ENCODE results near the gene SCAMP5. TPM values are rescaled to one million over a fixed set of nuclear protein-coding genes. Genes with fewer than 3 reads are reported as not detected.

The SCAMP5 gene
- total and polyA plus RNA-seq, 2 of the 4 experiments (the other 2 are of a cell fraction), result 0.36 to 1.6 TPM

DNA sequence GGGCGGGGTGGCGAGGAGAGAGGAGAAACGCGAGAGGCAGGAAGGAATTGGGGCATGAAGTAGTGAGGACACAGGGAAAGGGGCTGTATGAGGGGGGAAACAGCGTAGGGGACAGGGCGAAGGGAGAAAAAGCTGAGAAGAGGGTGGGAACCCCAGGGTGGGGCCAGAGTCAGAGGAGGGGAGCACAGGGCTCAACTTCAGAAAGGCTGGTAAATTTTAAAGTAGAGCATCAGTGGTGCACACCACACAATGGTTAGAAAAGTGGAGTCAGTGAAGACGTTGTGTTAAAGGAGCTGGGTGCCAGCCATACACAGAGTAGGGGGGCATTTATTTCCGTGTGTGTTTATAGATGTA, 35.8 kb upstream of the SCAMP5 start:
- Histone ChIP-seq H3K9me1 (ENCODE audit: insufficient read depth, low read length) (no peaks in the 10 kb centered on the region), H2AK5ac (ENCODE audit: low read depth, low read length) (no peak overlapping the region), H2BK5ac (ENCODE audit: low read depth, low read length, poor library complexity, severe bottlenecking) (no peak overlapping the region), H2BK120ac (ENCODE audit: low read depth, low read length) (no peak overlapping the region), H3K4me1 (ENCODE audit: control insufficient read depth, insufficient read depth, low read length) (peaks cover 6% of the 10 kb centered on the region; the same call in 1 of the 2 replicates), H4K20me1 (ENCODE audit: insufficient read depth, low read length) (no peaks in the 10 kb centered on the region; the same call in 1 of the 2 replicates), H3K23ac (ENCODE audit: low read depth, low read length) (no peak overlapping the region), H3K18ac (ENCODE audit: low read depth, low read length) (no peak overlapping the region), H3K9ac (ENCODE audit: low read depth, low read length) (no peak overlapping the region), H3K79me1 (ENCODE audit: low read depth in 1 of 2, low read length in 2 of 2) (no peaks in the 10 kb centered on the region), H3K4me3 (ENCODE audit: insufficient read depth, low read depth, low read length) (no peak overlapping the region), H3K9me3 (ENCODE audit: control insufficient read depth, insufficient read depth, low read length) (no peaks in the 10 kb centered on the region), H4K8ac (ENCODE audit: low read depth in 2 of 2, low read length in 2 of 2) (no peak overlapping the region), H3K27ac (ENCODE audit: insufficient read depth, low read length) (no peak overlapping the region), H3K4me2 (ENCODE audit: low read depth, low read length) (no peak overlapping the region), H2BK15ac (ENCODE audit: low read depth, low read length) (no peak overlapping the region), H2AFZ (replicated peaks; ENCODE audit: low read length, poor library complexity) (no peak overlapping the region), H4K5ac (ENCODE audit: low read depth, low read length) (no peak overlapping the region), H3K36me3 (ENCODE audit: control insufficient read depth, insufficient read depth, low read length) (no peaks in the 10 kb centered on the region), H4K91ac (ENCODE audit: insufficient read depth, low read depth, low read length) (no peak overlapping the region), H2BK20ac (ENCODE audit: low read depth, low read length) (no peak overlapping the region), H3K4ac (ENCODE audit: low read depth, low read length) (no peak overlapping the region), H2AK9ac (replicated peaks; ENCODE audit: low read depth, low read length, poor library complexity) (no peak overlapping the region), H3K14ac (replicated peaks; ENCODE audit: low read depth, low read length) (no peak overlapping the region), H3K56ac (ENCODE audit: extremely low read depth, insufficient read depth, low read length) (no peak overlapping the region), H3K27me3 (ENCODE audit: control insufficient read depth, insufficient read depth, low read length) (peaks cover 53% of the 10 kb centered on the region)
- intact Hi-C loops (cut with micrococcal nuclease), result loop anchor here (10.0 kb wide), 1 partner anchor 585 kb away; no protein-coding TSS in a partner anchor
- TF ChIP-seq RCOR1 (IDR thresholded peaks at IDR 0.05; ENCODE audit: insufficient replicate concordance, low read length) (no peak), POLR2A (IDR thresholded peaks at IDR 0.05; ENCODE audit: low read depth, low read length) (no peak), USF2 (IDR thresholded peaks at IDR 0.05; ENCODE audit: low read depth, low read length) (no peak), CEBPB (IDR thresholded peaks at IDR 0.05; ENCODE audit: low read depth, low read length) (no peak), CHD1 (IDR thresholded peaks at IDR 0.05; ENCODE audit: low read depth, low read length) (no peak), RFX5 (IDR thresholded peaks at IDR 0.05; ENCODE audit: low read depth, low read length) (no peak), FOS (IDR thresholded peaks at IDR 0.05; ENCODE audit: low read depth, low read length) (no peak), RAD21 (IDR thresholded peaks at IDR 0.05; ENCODE audit: low read length) (no peak), BHLHE40 (IDR thresholded peaks at IDR 0.05; ENCODE audit: low read depth, low read length) (no peak), NFE2L2 (IDR thresholded peaks at IDR 0.05; ENCODE audit: low read depth, low read length) (no peak), MAFK (IDR thresholded peaks at IDR 0.05; ENCODE audit: low read depth, low read length) (no peak), MXI1 (IDR thresholded peaks at IDR 0.05; ENCODE audit: borderline replicate concordance, low read depth, low read length) (no peak), MAZ (IDR thresholded peaks at IDR 0.05; ENCODE audit: borderline replicate concordance, low read depth, low read length) (no peak), CTCF (conservative IDR thresholded peaks at IDR 0.05; ENCODE audit: low read depth, low read length) (no peak), SMC3 (IDR thresholded peaks at IDR 0.05; ENCODE audit: low read depth, low read length) (no peak)
- TF ChIP-seq, protein P1, sequence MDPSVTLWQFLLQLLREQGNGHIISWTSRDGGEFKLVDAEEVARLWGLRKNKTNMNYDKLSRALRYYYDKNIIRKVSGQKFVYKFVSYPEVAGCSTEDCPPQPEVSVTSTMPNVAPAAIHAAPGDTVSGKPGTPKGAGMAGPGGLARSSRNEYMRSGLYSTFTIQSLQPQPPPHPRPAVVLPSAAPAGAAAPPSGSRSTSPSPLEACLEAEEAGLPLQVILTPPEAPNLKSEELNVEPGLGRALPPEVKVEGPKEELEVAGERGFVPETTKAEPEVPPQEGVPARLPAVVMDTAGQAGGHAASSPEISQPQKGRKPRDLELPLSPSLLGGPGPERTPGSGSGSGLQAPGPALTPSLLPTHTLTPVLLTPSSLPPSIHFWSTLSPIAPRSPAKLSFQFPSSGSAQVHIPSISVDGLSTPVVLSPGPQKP (IDR thresholded peaks at IDR 0.05; ENCODE audit: borderline replicate concordance, low read depth, low read length), result no peak
- ChIA-PET POLR2A (ENCODE audit: unreplicated experiment) (no interaction called here), CTCF (interaction anchor here (1.1 kb wide), 1 partner anchor 9 kb away, joined by 4 read pairs; no protein-coding TSS in a partner anchor)
- dilution Hi-C loops (cut with HindIII; ENCODE audit: low sequenced_read_pairs, unreplicated experiment), result no loop called here
- ATAC-seq (ENCODE audit: low read depth), result no peak
- DNase-seq, result no peak
- 39% methylated on average over 2 of the region's 8 CpGs; no CpG with 5 or more reads in 1 of the 2 experiments for WGBS, 2 experiments (ENCODE audit: extremely low coverage in 2 of 2, insufficient read length in 1 of 2)
- in situ Hi-C loops (cut with MboI; ENCODE audit: low sequenced_read_pairs), result no loop called here
- BruUV-seq (replicated peaks), result no TSS peak
